GM19099 (cell line): Measurements from ENCODE around the gene MLLT1.
A peak's percentile ranks its signal among the peaks of the same experiment; 100 is the strongest.

ENCODE experiments used
- POLR2A ChIP-seq: IDR thresholded peaks from 3 replicates; pipeline ENCODE4 v1.6.1; 2011; ENCODE audit warnings: low read depth; ENCODE audit not compliant: insufficient read length; ENCODE audit errors: extremely low read depth

Gene MLLT1

GRCh38 chr19:6279931-6280591 is at the start of gene MLLT1:
Gene MLLT1 (minus strand): TSS chr19:6279975. CDS start chr19:6279784, 191 bp downstream.
- TF ChIP-seq POLR2A: peak; percentile 42

GRCh38 chr19:6326815-6327214 is 47.0 kb upstream of the MLLT1 start:
- TF ChIP-seq POLR2A: no peak

- TF ChIP-seq POLR2A: no peak
These were observed 45.8 kb upstream of the MLLT1 start for GRCh38 chr19:6325614-6326013.

- TF ChIP-seq POLR2A: no peak
These were observed 45.0 kb upstream of the MLLT1 start for GRCh38 chr19:6324757-6325156.

GRCh38 chr19:6322284-6322683 is 42.5 kb upstream of the MLLT1 start:
- no peak for TF ChIP-seq POLR2A

GRCh38 chr19:6319376-6319775 is 39.6 kb upstream of the MLLT1 start:
- TF ChIP-seq POLR2A: no peak

GRCh38 chr19:6318772-6319171 is 39.0 kb upstream of the MLLT1 start:
- no peak for TF ChIP-seq POLR2A

GRCh38 chr19:6313398-6313969 is 33.7 kb upstream of the MLLT1 start:
- no peak for TF ChIP-seq POLR2A

- no peak for TF ChIP-seq POLR2A
These were observed 32.2 kb upstream of the MLLT1 start for GRCh38 chr19:6312018-6312417.

- no peak for TF ChIP-seq POLR2A
These were observed 18.6 kb upstream of the MLLT1 start for GRCh38 chr19:6298413-6298812.

GRCh38 chr19:6297202-6297601 is 17.4 kb upstream of the MLLT1 start:
- TF ChIP-seq POLR2A: no peak

GRCh38 chr19:6292006-6292405 is 12.2 kb upstream of the MLLT1 start:
- no peak for TF ChIP-seq POLR2A

GRCh38 chr19:6288737-6289136 is 9.0 kb upstream of the MLLT1 start:
- TF ChIP-seq POLR2A: no peak

- TF ChIP-seq POLR2A: no peak
These were observed 7.6 kb upstream of the MLLT1 start for GRCh38 chr19:6287269-6287885.

GRCh38 chr19:6286676-6287075 is 6.9 kb upstream of the MLLT1 start:
- TF ChIP-seq POLR2A: no peak

GRCh38 chr19:6279620-6279930 is 200 bp downstream of the MLLT1 start:
- TF ChIP-seq POLR2A: no peak
